DMS79 (cell line): Measurements from ENCODE around the gene FEM1B.

Experiments
- DNase-seq: peaks from one replicate; lab custom pipeline; 2025; lab: John Stamatoyannopoulos, UW

FEM1B gene

DNA sequence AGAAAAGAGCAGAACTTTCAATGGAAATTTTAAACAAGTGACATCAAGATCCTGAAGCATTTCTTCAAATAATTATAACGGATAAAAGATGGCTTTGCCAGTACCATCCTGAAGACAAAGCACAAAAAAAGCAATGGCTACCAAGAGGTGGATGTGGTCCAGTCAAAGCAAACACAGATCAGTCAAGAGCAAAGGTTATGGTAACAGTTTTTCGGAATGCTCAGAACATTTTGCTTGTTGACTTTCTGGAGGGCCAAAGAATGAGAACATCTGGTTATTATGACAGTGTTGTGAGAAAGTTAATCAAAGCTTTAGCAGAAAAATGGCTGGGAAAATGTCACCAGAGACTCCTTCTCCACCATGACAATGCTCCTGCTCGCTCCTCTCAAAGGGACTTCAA lies 31.5 kb downstream of the FEM1B start:
- DNase-seq: no peak

DNA sequence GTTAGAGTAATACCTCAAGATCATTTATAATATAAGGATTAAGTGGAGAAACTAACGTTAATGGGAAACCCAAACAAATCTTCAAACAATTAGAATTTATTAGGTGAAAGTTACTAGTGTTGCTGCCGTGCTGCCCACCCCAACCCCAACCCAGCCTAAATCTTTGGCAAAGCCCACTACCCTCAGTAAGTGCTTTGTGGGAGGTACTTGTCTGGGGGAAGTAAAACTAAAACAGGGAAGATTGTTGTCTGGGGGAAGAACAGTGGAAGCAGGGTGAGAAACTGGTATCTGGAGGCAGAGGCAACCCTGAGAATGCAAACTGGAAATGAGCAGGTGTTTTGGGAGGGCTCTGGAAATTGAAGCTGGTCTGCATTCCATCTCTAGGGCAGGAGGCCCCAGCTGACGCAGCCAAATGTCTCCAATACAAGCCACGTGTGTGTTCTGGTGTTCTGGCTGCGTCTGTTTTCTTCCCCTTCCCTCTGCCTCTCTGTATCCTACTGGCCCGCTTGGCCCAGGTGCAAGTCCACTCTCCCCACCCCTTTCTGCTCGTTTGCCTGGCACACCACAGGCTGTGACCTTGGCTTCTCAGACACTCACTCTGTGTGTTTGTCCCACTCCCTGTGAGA lies 32.7 kb downstream of the FEM1B start:
- DNase-seq: no peak

DNA sequence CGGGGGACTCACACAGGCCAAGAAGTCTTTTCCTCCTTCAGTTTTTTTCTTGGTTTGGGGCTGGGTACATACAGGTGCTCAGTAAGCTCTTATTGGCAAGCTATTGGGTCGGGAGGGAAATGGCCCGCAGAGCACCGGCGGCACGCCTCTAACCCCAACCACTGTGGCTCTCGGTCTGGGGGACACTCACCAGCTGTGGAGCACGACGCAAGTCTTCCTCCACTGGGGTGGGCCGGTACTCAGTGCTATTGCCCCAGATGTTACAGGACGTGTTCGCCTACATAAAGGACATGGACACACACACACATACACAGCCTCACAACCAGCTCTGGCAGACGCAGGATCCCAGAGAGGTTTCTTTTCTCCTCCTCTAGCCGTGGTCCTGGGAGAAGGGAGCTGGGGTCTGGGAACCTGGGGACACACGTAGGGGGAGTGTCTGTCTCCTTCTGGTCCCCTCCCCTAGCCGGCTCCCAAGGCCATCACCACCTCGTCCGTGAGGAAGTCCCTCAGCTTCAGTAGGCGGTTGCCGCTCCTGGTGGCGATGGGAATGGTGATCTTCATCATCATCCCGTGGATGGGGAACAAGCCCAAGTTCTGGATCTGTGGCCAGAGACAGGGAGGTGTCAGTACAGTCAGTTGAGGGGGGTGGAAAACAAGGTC lies 33.4 kb downstream of the FEM1B start:
- DNase-seq: no peak

DNA sequence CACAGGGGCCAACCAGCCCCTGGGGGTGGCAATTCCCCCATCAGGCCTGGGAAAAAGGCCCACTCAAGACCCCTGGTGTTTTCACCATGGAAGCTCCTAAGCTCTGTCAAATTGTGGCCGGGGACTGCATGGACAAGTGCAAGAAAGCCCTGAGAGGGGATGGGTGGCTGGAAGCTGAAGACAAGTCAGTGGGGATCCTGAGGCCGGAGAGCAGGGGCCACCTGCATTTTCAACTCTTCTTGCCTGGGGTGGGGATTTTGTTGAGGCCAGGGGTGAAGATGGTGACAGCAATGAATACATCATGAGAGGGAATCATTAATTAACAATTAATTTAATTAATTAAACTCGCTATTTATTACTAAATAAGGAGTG lies 33.9 kb downstream of the FEM1B start:
- DNase-seq: no peak

DNA sequence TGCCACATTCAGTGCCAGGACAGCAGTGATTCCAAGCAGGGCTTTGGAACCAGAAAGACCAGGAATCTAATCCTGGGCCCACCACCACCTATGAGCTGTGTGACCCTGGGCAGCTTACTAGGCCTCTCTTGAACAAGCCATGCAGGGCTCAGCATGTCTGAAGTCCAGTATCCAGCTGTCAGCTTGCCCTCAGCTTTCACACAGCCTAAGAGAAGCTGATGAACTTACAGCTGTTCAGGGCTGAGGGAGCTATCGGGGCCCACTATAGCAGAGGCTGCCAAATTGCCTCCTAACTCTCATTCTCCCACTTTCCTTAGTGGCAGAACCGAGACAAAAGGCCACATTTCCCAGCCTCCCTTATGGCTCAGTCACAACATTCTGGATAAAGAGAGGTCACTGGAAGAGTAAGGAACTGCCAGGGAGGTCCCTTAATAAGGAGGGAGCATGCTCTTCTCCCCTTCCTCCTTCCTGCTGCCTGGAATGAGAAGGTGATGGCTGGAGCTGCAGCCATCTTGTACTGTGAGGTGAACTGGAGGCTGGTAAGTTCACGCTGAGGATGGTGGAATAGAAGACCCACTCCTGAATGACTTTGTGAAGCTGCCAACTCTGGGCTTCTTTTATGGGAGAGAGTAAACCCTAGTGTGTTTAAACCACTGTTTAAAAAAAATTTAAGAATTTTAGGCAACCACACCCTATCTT lies 34.5 kb downstream of the FEM1B start:
- no peak for DNase-seq

DNA sequence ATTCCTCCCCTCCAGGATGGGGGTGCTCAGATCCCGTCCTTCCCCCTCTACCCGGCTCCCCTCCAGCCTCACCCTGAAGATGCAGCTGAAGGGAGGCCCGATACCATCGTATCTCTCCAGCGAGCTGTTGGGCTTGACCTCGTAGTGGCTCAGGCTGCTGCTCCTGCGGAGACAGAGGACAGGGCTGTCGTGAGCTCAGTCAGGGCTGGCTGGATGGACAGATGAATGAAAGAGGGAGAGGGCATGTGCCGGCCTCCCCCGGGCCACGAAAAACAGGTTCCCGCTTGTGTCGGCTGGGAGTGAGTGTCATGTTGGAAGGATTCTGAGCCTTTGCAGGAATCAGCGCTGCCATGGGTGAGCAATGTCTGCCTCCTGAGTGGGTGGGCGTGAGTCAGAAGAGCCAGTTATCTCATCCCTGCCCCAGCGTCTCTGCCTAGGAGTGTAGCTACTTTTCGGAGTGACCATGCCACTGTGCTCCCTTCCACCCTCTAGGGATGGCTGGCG lies 35.2 kb downstream of the FEM1B start:
- no peak for DNase-seq

DNA sequence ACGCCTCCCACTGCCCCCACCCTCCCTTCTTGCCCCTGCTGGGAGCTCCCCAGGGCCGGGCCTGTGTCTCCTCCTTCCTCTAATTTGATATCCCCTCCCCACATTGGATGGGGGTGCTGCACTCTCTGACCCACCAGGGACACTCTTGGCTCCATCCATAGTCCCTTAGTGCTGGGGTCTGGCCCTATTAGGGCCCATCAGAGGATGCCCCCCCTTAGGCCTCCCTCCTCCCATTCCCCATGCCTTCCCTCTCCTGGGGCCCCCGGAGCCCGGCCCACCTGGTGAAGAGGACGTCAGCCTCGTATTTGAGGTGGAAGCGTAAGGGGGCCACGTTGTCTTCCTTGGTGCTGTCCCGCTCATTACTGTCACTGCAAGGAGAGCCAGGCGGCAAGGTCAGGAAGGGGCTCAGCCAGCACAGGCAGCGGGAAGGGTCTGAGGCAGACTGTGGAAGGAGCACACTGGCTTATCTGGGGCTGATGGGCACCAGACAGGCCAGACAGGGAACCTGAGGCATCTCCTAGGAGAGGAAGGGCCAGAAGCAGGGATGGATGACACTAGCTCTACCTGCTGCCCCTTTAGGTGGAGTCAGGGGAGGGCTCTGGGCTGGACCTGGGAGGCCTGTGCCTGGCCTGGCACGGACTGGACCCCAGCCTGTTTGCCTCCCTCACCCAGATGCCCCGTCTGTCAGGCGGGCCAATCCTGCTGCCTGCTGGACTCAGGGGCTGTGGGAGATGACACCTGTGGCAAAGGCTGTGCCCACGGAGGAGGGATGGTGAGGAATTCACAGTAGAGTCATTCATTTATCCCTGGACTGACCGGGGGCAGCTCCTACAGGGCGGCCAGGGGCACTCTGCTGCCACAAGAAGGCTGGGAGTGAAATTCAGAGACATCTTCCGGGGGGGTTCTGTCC lies 36.2 kb downstream of the FEM1B start:
- no peak for DNase-seq

DNA sequence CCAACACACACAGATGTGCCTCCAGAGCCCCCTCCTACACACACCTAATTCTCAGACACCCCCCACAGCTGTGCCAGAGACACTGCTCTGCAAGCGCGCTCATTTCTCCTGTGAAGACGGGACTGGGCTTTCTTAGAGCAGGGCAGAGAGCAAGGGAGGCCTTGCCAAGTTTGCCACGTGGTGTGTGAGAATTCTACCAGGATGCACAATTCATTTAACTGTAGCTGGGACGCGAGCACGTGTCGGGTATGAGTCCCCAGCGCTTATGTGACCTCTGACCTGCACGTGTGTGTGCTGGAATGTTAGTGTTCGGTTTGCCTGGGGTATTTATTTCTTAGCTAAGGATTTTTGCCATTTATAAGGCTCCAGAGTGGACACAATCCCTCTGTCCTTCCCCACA lies 37.0 kb downstream of the FEM1B start:
- DNase-seq: no peak

DNA sequence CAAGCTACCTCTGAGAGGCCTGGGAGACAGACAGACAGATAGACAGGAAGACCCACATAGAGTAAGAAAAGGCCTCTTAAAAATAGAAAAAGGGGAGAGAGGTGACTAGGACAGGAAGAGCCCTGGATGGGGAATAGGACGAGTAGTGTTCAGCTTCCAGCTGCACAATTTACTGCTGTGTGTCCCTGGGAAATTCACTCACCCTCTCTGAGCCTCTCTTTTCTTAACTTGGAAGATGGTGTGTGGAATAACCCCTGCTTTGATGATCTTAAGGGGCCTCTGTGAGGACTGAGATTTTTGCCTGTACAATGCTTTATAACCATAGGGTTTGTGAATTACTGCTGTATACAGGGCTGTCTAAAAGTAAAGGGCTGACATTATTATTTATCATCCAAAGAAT lies 37.5 kb downstream of the FEM1B start:
- no peak for DNase-seq

DNA sequence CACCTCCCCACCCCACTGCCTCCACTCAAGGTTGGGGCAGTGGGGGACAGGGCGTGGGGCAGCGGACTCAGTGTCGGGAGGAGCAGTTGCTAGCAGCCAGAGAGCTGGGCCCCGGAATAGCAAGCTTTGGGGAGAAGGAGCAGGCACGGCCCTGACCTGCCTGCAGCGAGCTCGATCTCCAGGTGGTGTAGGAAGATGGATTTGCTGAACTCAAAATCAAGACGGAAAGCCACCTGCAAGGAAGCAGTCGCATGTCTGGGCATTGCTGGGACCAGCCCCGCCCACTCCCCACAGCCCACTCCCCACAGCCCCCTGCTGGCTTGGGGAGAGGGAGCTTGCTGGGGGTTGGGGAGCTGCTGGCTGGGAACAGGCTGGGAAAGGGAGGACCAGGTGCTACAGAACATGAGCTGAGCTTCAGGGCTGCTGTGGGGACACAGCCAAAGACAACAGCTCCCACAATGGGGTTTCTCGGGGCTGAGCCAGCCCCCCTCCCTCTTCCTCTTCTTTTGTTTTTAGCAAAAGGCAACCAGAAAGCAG lies 38.0 kb downstream of the FEM1B start:
- no peak for DNase-seq

DNA sequence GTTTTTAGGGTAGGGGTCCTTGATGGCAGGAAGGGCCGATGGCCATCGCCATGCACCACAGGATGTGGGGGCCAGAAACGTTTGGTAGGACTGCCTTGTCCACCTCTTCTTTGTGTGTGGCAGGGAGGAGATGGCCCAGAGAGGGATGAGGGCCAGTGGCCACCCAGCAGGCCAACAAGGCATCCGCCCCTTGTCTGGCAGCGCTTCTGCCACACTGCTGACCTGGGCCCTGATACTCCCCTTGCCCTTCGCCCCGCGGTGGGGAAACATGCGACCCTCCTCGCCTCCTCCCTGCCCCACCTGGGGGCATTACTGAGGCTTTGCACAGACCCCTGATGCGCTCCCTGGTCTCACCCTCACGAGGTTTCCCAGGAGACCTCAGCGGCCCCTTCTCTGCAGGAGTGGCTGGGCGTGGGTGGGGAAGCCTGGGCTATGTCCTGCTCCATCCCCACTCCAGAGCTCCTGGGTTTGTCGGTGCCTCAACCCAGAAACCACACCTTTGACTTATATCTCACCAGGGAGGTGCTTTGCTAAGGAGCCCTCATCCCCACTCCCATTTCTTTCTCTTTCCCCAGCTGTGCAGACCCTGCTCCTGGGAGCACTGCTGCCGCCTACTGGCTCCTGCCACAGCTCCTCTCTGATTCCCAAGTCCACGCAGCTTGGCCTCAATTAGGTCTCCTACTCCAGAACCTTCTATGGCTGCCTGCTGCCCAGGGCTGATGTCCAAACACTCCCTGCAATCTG lies 38.7 kb downstream of the FEM1B start:
- no peak for DNase-seq

DNA sequence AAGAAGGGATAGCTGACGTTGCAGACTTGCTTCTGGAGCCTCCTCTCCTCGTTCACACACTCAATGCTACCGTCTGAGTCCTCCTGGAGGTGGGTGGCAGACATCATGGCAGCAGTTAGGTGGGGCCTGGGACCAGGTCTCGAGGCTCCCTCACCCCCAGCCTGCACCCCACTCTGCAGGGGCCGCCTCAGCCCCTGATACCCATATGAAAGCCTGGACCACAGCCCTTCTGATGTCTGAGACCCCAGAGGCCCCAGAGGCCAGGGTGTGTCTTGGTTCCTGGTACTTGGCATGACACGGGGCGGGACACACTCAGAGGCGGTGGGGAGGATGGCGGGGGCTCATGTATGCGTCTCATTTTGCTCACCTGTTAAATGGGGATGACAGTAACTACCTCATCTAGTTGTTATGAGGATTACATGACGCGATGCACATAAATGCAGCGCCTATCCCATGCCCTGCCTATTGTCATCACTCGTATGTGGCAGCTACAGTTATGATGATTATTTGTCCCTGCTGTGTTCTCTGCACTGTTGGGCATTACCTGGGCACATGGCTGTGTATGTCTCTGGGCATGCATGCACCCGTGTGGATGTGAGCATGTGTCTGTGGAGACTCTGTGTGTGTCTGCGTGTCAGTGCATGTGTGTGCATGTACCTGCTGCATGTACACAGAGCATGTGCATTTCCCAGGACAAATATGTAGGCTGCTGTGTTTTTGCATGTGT lies 39.9 kb downstream of the FEM1B start:
- DNase-seq: no peak

DNA sequence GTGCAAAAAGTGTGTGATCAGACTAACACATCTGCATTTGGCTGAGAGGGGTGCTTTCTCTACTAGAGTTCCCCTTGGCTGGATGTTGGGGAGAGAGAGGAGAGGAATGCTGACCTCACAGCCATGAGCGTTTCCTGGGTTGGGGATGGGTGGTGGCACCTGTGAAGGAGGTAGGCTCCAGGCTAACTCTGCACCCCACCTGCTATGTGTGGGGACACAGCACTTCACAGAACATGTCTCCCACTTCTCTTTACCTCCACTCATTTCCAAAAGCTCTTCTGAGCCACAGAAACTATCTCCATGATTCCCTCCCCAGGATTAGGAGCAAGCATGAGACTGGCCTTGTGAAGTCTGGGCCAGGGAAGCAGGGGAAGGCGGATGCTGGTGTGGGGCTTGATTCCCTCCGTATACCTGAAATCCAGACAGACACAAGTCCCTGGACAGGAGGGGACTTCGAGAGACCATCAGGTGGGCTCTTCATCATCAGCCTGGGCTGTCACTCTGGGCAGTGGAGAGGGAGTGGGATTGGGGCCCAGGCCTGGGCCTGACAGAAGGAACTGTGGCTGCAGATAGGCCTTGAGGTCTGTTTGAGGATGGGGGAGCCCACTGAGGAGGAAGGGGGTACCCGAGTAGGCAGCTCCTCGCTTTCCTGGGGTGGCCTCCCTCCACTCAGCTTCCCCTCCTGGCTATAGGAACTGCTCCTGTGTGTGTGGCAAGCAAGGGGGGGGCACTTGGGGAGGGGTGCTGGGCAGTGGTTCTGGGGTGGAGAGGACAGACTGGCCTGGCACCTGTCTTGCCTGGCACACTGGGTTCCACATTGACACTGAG lies 40.7 kb downstream of the FEM1B start:
- DNase-seq: no peak

DNA sequence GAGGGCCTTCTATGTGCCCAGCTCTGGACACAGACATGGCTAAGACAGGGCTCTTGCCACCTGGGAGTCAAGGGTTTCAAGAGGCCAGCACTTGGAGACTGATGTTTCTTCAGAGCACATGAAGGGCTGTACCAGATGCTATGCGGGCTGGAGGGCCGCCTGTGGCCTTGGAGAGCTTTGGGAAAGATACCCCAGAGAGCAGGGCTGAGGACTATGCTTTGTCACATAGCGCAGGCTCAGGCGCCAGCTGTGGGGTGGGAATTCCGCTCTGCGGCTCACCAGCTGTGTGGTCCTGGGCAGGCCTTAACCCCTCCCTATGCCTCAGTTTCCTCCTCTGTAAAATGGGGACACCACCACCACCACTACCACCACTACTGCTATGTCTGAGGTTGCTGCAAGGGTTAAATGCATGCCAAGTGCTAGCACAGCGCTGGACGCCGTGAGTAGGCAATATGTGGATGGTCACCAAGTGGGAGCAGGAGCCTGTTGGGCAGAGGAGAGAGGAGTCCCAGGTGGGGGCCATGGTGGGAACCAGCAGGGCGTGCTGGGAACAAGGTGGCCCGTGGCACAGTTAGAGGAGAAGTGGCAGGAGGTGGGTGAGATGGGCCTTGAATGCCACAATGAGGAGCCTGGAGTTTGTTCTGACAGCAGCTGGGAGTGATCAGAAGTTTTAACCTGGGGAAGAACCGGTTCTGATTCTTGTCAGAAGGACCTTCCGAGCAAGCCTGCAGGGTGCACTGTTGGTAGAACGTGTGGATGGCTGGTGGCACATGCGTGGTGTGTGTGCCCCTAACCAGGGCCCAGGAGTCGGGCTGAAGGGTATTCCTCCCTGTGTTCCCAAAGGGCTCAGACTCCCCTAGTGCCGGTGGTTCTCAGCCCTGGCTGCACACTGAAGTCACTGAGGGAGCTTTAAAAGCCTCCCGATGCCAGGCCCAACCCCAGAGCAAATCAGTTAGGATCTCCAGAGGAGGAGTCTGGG lies 41.7 kb downstream of the FEM1B start:
- DNase-seq: no peak

DNA sequence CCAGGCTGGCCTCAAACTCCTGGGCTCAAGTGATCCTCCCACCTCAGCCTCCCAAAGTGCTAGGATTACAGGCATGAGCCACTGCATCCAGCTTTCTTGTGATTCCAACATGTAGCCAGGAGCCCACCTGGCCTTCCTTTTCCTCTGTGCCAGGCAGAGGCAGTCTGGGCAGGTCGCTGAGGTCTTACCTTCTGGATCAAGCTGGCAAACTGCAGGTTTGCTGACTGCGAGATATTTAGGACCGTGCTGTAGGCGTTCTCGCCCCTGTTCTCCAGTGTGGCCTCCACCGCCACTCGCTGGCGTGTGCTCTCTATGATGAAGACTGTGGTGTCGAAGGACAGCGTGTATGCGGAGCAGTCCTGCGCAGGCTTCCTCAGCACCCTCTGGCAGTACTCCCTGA lies 42.5 kb downstream of the FEM1B start:
- no peak for DNase-seq

DNA sequence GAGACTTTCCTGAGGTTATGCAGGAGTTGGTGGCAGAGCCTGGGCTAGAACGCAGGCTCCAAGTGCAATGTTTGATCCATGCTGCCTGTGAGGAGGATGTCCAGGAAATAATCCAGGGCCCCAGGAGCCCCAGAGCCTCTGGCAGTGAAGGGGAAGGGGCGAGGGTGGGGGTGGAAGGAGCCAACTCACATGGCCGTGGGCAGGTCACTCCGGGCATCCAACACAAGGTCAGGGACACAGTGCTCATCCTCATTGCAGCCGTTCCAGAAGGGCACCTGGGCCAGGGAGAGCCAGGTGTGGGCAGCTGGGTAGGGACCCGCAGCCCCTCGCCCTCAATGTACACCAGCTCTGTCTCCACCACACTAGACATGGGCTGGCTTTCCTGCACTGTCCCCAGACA lies 43.7 kb downstream of the FEM1B start:
- DNase-seq: no peak

DNA sequence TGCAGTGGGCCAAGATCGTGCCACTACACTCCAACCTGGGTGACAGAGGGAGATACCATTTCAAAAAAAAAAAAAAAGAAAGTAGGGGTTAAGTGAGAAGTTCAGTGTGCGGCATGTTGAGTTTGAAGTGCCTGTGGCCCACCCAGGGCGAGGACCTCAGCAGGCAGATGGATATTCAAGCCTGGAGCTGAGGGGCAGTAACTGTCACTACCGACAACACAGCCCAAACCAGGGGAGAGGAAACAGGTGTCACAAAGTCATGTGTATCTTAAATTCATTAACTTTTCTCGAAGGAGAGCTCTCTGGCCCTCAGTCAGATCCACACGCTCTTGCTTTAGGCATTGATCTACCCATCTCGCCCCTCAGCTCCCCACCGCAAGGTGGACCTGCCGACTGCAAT lies 45.3 kb downstream of the FEM1B start:
- DNase-seq: no peak

DNA sequence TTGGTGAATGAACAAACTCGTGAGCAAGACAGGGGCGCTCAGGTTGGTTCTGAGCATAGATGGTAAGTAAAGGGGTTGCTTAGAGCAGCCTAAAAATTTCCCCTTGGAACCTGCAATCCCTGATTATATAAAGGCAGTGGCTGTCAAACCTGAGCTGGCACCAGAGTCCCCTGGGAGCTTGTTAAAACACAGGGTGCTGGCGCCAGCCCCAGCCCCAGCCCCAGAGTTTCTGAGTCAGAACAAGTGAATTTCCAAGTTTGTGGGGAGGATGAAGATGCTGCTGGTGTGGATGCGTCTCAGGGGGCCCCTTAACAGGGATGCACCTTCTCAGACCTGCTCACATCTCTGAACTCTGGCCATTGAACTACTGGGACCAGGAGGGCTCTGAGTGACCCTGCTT lies 48.2 kb downstream of the FEM1B start:
- no peak for DNase-seq
